ENCODE measurements around the gene ADGRL1.
"Not testable (repeated sequence)": the region's sequence is repeated elsewhere in the genome, so short reads cannot be mapped to it uniquely, and the experiment has no call there.

DNA sequence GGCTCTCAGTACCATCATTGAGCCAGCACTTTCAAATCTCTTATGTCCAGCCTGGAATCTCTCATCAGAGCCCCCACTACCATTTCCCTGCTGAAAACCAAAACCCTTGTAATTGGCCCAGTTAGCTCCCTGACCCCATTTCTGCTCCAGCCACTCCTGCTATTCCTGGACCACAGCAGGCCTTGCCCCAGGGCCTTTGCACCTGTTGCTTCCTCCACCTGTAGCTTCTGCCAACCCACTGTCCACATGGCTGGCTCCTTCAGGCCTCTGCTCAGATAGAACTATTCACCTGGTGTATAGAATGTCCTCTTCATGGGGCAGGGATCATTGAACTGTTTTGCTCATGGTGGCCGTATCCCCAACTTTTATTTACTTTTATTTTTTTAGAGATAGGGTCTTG lies 20.3 kb downstream of the ADGRL1 start:
- not testable (repeated sequence) for TF ChIP-seq CTCF, POLR2AphosphoS5, POLR2A, EP300 (IDR thresholded peaks at IDR 0.05)

Data from suprapubic skin (tissue), 4 donors.